Measurements from ENCODE around the gene RSRP1.

The RSRP1 gene

DNA sequence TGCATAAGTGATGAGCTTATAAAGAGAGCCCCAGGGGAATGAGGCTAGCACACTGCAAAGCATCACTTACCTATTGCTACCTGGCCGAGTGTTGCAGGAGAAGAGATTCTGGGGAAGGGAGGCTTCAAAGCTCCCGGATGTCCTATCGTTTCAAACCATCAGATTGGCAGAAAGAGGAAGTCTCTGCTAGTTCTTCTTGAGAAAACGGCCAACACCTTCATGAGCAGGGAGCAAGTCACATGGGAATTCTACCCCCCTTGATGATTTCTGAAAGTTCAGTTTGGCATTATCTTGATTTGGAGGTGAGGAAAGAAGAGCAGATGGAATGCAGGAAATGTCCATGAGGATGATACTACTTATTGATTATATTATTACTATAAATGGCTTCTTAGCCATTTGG, 31.1 kb downstream of the RSRP1 start:
- DNase-seq: no peak

DNA sequence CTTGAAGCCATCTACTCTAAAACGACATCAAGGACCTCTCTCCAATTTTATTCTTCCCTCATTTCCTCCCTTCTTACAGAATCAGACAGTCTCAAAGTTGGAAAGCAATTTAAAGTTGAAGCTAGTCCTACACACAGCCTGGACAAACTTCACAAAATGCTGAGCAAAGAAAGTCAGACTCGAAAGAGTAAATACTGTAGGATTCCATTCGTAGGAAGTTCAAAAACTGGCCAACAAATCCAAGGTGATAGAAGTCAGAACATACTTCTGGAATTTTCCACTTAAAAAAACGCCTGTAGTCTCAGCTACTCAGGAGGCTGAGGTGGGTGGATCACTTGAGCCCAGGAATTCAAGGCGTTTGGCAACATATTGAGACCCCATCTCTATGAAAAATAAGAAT, 34.5 kb downstream of the RSRP1 start:
- no peak for DNase-seq

DNA sequence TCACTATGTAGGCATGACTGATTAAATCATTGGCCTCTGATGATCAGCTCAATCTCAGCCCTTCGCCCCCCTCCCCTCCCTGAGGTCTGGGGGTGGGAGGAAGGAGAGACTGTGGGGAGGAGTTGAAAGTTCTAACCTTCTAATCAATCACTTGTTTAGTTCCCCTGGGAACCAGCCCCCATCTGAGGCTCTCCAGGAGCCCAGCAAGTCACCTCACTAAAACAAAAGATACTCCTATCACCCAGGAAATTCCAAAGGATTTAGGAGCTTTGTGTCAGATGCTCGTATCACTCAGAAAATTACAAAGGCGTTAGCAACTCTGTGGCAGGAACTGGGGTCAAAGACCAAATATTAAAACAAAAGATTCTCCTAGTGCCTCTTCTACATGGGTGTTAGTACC, 36.5 kb downstream of the RSRP1 start:
- no peak for DNase-seq

DNA sequence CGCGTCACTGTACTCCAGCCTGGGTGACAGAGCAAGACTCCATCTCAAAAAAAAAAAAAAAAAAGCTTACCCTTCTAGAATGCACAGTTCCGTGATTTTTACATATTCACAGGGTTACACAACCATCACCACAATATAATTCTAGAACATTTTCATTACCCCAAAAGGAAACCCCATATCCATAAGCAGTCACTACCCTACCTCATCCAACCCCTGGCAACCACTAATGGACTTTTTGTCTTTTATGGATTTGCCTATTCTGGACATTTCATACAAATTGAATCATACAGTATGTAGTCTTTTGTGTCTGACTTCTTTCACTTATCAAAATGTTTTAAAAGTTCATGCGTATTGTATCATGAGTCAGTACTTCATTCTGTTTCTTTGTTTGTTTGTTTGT, 37.7 kb downstream of the RSRP1 start:
- no peak for DNase-seq

DNA sequence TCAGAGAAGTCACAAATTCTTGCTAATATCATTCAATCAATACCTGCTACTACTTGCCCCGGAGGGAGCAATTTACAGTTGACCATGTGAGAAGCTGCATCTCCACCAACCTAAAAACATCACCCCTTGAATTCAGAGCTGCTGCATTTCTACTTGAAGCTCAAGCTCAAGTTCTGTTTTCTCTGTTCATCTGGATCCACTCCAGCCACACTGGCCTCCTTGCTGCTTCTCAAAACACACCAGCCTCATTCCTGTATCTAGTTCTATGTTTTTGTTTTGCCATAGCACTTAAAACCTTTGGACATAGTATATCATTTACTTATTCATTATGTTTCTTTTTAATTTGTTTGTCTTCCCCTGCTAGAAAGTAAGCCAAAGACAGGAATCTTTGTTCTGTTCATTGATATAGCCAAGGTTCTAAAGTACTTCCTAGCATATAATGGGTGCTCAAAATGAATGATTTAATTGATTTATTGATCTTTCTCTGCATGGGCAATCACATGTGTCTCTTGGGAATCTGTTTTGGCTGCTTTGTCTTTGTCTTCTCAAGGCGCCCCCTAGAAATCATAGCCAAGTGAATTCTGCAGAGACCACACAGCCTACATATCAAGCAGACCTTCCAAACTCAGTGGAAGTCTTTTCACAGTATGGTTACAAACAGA, 38.6 kb downstream of the RSRP1 start:
- DNase-seq: no peak

DNA sequence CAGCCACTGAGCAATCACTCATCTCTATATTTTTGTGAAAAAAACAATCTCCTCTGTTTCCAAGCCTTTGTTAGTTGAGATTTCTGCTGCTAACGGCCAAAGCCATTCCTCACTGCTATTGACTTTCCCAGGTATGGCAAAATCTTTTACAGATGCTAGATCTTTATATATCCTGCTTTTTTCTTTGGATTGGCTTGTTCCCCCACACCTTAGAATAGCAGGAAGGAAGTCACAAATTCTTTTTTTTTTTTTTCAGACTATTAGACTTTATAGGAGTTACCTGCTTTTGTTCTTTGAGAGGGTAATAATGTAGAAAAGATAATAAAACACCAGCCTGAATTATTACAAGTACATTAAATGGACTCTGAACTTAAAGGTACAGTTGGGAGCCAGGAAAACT, 39.2 kb downstream of the RSRP1 start:
- DNase-seq: no peak

DNA sequence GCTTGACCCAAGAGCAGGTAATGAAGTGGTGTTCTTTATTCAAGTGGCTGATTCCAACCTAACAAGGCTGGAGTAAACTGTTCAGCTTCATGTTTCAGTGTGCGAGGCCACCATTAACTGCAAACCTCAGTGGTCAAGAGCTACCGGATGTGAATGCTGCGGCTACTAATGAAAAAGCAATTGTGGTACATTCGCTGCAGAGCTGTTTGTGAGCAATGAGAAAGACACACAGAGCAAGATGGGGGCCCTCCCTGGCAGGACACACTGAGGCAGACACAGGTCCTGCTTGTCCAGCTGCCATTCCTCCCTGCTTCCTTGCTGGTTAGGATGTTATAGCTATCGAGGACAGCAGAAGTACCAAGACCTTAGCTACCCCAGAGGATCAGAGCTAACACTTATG, 41.1 kb downstream of the RSRP1 start:
- no peak for DNase-seq

DNA sequence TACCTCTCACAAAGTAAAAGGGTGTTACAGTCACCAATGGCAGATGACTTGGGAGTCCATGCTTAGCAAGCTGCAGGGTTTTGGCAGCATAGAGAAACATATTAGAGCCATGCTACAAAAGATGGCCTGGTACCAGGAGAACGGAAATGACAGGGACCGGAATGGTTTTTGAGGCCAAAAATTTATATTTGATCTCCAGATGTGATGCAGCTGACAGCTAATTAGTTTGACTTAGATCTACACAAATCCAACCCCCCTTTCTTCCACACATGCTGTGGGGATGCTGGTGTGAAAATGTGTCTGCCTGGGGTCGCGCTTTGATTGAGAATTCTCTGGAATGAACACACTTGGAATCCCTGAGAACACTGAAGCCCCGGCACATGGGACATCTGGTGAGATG, 41.5 kb downstream of the RSRP1 start:
- no peak for DNase-seq

DNA sequence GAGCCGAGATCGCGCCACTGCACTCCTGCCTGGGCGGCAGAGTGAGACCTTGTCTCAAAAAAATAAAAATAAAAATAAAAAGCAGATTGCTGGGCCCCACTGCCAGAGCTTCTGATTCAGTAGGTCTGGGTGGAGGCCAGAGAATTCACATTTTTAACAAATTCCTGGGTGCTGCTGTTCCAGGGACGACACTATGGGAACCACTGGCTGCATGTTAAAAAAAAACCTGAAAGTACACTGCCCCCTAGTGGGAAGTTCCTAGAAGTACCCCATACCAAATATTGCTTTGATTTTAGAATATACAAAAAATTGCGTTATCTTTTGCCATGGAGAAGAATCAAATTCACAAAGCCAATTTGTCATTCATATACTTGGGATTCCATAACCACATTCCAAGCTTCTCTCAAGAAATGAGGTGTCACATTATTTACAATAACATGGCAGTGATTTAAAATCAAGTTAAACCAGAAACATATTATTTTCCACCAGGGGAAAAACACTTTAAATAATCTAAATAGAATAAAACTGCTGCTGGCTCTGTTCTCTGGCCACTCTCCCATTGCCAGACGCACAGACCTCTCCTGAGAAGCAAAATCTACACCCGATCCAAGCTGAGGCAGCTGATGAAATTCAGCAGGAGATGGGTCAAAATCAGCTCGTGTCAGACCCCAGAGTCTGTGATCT, 42.3 kb downstream of the RSRP1 start:
- DNase-seq: no peak

DNA sequence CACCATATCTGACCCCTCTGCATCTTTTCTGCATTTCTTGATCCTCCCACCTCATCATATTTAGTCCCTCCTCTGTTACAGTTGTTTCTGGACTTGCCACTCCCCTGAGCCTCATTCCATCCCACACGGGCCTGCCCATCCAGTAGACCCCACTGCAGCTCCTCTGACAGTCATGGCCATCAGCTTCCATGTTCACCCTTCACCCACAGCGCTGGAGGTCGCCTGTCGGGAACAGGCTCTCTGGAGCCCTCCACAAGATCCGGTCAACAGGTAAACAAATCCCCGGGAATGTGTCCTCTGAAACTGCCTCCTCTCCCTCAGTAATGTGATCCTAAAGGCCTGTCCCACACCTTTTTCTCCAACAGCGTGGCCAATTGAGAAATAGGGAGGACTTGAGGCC, 46.2 kb downstream of the RSRP1 start:
- DNase-seq: no peak

DNA sequence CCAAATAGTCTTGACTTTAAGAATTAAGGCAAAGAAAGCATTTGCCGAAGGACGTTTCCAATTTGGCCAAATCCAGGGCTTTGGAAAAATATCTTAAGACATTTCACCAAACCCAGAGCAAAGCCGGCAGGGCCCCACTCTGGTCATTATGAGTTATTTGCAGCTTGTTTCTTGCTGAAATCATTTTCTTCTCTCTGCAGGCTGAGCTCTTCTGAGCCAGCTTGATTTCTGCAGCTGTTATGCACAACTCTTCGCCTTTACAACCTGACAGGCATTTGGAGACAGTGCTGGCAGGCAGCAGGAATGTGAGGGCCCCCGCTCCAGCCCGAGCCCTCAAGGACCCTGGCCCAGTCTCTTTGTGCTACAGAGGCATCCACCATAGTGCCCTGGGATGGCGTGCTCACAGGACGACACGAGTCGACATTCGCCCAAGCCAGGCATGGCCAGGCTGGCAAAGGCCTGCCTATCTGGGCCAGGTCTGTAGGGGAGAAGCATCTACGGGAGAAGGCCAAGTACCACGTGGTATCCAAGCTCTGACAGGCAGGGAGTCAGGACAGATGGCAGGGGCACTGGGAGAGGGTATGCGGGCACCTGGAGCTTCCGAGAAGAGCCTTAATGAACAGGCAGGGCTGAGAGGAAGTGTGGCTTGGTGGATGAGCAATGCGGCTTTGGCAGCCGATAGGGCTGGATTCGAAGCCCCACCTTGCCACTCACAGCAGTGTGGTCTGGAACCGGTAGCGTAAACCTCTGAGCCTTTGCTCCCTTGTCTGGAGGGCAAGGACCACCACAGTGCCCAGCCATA, 47.2 kb downstream of the RSRP1 start:
- DNase-seq: no peak

DNA sequence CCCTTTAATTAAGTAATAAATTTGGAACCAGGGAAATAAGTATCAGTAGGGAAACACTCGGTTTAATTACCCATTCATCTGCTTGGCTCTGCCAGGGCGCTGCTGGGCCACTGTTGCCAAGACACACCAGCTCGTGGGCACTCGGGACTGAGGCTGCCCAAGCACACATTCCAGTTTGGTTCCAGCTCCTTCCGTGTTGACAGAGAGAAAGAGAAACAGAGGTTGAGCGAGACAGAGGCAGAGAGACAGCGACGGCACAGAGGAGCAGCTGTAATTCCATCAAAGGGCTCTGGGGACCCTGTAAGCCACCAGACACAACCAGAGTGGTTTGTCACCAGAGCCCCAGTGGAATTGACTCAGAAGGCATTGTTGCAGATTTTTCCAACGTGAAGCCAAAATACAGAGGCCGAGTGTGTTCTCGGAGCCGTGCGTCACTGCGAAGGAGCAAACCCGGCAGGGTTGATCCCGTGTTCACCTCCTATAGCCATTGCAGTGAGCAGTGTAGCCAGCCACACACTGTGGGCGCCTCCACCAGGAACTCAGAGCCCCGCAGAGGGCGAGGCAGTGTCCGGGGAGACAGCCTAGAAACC, 48.5 kb downstream of the RSRP1 start:
- no peak for DNase-seq

DNA sequence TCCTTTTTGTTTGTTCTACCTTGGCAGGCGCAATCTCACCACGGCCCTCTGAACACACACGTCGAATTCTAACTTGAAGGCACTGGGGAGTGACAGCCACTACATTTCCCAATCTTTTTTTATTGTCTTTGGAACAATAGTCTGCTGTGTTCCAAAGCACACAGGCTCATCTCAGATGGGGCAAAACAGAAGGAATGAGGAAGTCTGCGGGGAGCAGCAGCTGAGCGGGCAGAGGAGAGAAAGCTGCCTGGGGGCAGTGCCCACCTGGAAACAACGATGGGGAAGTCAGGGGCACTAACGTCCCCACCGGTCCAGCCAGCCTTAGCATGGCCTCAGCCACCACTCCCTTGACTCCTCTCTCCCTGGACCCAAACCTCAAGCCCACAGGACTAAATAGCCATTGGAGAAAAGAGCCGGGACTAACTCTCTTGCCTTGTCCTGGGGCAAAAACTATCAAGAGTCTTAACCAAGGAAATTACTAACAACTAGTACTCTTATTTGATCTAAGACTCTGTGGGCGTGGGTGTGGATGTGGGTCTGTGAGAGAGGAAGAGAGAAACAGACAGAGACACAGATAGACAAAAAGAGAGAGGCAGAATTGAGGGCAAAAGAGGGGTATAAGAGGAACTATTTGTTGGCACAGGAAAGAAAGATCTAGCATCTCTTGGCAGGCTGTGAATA, 49.1 kb downstream of the RSRP1 start:
- no peak for DNase-seq

DNA sequence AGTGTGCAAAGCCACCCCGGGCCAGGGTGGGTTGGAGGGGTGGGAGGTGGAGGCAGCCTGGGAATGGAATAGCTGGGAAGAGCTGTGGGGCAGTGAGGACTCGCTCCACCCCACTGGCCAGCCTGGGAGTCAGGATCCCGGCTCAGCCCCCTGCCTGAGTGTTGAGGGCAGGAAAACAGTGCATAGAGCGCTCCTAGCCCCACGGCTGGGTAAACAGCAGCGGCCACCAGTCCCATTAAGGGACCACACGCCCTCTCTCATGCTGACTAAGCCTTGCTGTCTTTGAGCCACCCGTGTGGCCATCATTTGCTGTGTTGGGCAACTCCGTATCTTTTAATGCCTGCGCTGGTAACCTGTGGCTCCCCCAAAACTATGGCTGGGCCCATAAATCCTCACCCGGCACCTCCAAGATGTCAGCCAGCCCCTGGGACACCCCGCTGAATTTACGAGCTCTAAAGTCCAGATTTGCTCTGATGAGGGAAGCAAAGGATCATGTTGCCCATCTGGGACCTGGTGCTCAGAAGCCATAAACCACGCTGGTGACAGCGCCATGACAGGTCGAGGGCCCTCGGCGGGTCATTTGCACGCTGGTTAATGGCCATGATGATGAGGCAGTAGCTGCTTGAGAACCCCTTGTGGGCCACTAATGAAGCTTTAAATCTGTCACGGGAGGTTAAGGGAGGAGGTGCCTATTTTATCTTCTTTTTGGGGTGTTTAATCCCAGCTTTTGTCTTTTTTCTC, 49.8 kb downstream of the RSRP1 start:
- no peak for DNase-seq

DNA sequence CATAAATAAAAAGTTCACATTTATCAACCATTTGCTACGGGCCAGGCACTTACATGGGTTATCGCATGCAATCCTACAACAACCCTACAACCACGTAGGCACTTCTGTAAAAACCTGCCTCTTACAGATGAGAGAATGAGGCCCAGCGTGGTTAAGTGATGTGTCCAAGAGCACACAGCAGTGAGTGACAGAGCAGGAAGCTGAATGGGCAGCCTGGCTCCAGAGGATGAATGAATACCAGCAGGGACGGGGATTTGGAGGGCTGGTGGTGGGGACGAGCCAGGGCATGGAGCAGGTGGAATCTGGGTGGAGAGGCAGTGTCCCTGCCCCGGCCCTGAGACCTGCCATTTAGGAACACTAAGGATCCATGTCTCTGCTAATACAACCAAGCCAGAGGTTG, 50.4 kb downstream of the RSRP1 start:
- no peak for DNase-seq

DNA sequence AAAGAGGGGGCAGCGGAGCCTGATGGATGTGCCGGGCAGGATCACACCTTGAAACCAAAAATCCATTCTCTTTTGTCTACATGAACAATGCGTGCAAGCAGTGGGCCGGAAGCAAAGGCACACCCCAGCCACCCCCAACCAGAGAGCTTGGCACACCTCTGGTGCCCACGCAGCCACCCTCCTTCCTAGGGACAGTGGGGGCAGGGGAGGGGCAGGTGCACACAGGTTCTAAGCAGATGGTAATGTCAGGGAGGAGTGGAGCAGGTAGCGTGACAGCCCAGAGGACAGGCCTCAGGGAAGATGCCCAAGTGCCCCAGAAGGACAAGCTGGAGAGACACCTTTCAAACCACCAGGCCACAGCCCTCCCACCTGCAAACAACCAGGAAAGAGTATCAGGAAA, 51.4 kb downstream of the RSRP1 start:
- DNase-seq: no peak

DNA sequence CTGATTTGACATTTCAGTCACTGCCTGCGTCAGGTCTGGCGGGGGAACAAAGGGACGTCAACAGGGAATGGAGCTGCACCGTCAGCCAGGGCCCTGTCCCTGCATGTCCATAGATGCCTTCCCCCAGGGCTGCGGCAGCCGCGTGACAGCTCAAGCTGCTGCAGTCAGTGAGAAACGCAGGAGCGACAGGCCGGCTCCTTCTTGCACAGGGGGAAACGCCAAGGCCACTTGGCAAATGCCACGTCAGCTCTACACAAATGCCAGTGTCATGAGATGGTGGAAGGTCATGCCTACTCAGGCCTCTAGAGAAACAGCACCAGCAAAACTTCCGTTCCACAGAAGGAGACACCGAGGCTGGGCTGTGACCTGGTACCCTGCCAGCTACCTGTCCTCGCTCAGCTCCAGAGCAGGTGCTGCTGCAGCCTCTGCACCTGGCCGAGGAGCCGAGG, 52.7 kb downstream of the RSRP1 start:
- DNase-seq: no peak

DNA sequence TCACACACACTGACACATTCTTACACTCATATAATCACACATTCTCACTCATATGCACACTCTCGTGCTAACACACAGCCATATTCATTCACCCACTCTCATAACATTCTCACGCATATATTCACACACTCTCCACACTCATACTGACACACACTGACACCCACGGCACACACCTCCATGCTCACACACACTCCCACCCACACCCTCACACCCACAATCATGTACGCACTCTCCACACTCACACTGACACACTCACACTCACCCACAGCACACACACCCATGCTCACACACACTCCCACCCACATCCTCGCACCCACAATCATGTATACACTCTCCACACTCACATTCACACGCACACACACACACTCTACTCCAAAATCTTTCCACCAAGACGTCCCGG, 53.2 kb downstream of the RSRP1 start:
- no peak for DNase-seq

DNA sequence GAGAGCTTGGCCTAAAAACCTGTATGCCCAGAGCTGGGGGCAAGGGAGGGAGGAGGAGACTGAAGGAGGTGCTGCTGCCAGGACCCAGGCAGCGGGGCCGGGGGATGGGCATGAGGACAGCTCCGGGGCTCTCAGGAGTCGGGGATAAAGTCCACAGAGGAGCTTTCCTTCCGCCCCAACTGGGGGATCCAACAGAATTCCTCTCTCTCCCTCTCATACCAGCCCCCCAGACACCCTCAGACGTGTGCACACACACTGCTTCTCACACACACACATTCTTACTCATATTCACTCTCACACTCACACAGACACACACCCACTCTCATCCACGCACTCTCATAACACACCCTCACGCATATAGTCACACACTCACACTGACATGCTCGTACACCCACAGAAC, 54.0 kb downstream of the RSRP1 start:
- DNase-seq: no peak
